ENCODE measurements around the gene CRABP1. TPM values are rescaled to one million over a fixed set of nuclear protein-coding genes. Genes with fewer than 3 reads are reported as not detected.

The CRABP1 gene
- polyA plus RNA-seq, 2 of the 4 experiments (the other 2 are of a cell fraction): 0.57 to 1.1 TPM

DNA sequence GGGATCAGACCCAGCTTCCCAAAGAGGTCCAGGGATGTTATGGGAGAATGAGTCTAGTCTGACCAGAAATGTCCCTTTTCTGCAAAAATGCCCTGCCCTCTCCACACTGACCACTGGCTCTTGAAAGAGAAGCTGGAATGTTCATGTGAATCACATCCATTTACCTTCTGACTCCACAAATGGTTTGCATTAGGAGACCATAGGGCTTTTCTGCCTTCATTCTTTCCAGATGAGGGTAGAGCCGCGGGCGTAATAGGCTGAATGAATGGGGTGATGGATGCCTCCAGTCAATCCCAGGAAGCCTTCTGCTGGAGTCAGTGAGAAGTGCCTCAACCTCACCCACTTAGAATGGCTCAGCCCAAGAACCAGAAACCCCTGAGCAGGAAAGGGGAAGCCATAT, 50.7 kb downstream of the CRABP1 start:
- no peak overlapping the region for H3K27ac ChIP-seq
- no peaks in the 10 kb centered on the region for H3K9me3 ChIP-seq
- H3K4me1 ChIP-seq: no peaks in the 10 kb centered on the region
- ChIA-PET POLR2A (no interaction called here), CTCF (interaction anchor here (0.5 kb wide), 1 partner anchor 112 kb away, joined by 4 read pairs; no protein-coding TSS in a partner anchor)
- 87% methylated on average over 3 of the region's 3 CpGs for WGBS (ENCODE audit: missing lambda C conversion rate)
- no peak for DNase-seq (ENCODE audit: low read depth in 1 of 2, low spot score in 1 of 2)
- no peak for TF ChIP-seq GATA3 (IDR thresholded peaks at IDR 0.05; ENCODE audit: borderline replicate concordance)
- TF ChIP-seq HOXB13 (CRISPR knock-in tag; IDR thresholded peaks at IDR 0.05; ENCODE audit: low read depth): no peak
- TF ChIP-seq USF2 (IDR thresholded peaks at IDR 0.05): no peak
- TF ChIP-seq, protein P1, sequence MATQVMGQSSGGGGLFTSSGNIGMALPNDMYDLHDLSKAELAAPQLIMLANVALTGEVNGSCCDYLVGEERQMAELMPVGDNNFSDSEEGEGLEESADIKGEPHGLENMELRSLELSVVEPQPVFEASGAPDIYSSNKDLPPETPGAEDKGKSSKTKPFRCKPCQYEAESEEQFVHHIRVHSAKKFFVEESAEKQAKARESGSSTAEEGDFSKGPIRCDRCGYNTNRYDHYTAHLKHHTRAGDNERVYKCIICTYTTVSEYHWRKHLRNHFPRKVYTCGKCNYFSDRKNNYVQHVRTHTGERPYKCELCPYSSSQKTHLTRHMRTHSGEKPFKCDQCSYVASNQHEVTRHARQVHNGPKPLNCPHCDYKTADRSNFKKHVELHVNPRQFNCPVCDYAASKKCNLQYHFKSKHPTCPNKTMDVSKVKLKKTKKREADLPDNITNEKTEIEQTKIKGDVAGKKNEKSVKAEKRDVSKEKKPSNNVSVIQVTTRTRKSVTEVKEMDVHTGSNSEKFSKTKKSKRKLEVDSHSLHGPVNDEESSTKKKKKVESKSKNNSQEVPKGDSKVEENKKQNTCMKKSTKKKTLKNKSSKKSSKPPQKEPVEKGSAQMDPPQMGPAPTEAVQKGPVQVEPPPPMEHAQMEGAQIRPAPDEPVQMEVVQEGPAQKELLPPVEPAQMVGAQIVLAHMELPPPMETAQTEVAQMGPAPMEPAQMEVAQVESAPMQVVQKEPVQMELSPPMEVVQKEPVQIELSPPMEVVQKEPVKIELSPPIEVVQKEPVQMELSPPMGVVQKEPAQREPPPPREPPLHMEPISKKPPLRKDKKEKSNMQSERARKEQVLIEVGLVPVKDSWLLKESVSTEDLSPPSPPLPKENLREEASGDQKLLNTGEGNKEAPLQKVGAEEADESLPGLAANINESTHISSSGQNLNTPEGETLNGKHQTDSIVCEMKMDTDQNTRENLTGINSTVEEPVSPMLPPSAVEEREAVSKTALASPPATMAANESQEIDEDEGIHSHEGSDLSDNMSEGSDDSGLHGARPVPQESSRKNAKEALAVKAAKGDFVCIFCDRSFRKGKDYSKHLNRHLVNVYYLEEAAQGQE (IDR thresholded peaks at IDR 0.05): no peak
- no peak for TF ChIP-seq MYC (IDR thresholded peaks at IDR 0.05; ENCODE audit: borderline replicate concordance, low read length)
- no peak for TF ChIP-seq EP300 (IDR thresholded peaks at IDR 0.05)
- no peak for TF ChIP-seq KDM1A (IDR thresholded peaks at IDR 0.05; ENCODE audit: low read depth)
- TF ChIP-seq BCL3 (IDR thresholded peaks at IDR 0.05): no peak
- TF ChIP-seq RARB (CRISPR knock-in tag; IDR thresholded peaks at IDR 0.05): no peak
- no peak for TF ChIP-seq HOXB5 (CRISPR knock-in tag; IDR thresholded peaks at IDR 0.05)
- no peak overlapping the region for H3K4me2 ChIP-seq
- FAIRE-seq: no peak
- no peak overlapping the region for H3K4me3 ChIP-seq
- ATAC-seq: no peak

GRCh38 chr15:78391781-78392180, 51.6 kb downstream of the CRABP1 start:
- 68% methylated on average over 3 of the region's 3 CpGs for WGBS (ENCODE audit: missing lambda C conversion rate)
- Histone ChIP-seq H3K4me3 (no peak overlapping the region), H3K4me2 (no peak overlapping the region), H3K27ac (no peak overlapping the region), H3K4me1 (no peaks in the 10 kb centered on the region), H3K9me3 (no peaks in the 10 kb centered on the region)
- POLR2A ChIA-PET: no interaction called here
- TF ChIP-seq BHLHE40 (IDR thresholded peaks at IDR 0.05; ENCODE audit: low read depth, low read length) (no peak), HOXB5 (CRISPR knock-in tag; IDR thresholded peaks at IDR 0.05) (no peak), PHF8 (IDR thresholded peaks at IDR 0.05; ENCODE audit: borderline replicate concordance, low read depth) (no peak), JUNB (IDR thresholded peaks at IDR 0.05) (no peak), USF2 (IDR thresholded peaks at IDR 0.05) (no peak), MAFK (IDR thresholded peaks at IDR 0.05; ENCODE audit: partially characterized antibody) (no peak), HOXB13 (CRISPR knock-in tag; IDR thresholded peaks at IDR 0.05; ENCODE audit: low read depth) (no peak), CEBPB (IDR thresholded peaks at IDR 0.05) (no peak), NR3C1 (IDR thresholded peaks at IDR 0.05) (no peak), SREBF2 (IDR thresholded peaks at IDR 0.05) (no peak), FOXS1 (CRISPR knock-in tag; IDR thresholded peaks at IDR 0.05) (no peak)
- TF ChIP-seq, protein P2, sequence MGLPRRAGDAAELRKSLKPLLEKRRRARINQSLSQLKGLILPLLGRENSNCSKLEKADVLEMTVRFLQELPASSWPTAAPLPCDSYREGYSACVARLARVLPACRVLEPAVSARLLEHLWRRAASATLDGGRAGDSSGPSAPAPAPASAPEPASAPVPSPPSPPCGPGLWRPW (IDR thresholded peaks at IDR 0.05): no peak
- TF ChIP-seq, protein P1 (IDR thresholded peaks at IDR 0.05): no peak
- ATAC-seq (no peak), DNase-seq (ENCODE audit: low read depth in 1 of 2, low spot score in 1 of 2) (no peak), FAIRE-seq (no peak)
- CTCF ChIA-PET: interaction anchor here (22.8 kb wide), 1 partner anchor 28 kb away, joined by 240 read pairs; no protein-coding TSS in a partner anchor
